Measurements from ENCODE around the gene MAGEA3. TPM values are rescaled to one million over a fixed set of nuclear protein-coding genes. Genes with fewer than 3 reads are reported as not detected.

MAGEA3 gene
- not detected in 2 replicates for total RNA-seq

DNA sequence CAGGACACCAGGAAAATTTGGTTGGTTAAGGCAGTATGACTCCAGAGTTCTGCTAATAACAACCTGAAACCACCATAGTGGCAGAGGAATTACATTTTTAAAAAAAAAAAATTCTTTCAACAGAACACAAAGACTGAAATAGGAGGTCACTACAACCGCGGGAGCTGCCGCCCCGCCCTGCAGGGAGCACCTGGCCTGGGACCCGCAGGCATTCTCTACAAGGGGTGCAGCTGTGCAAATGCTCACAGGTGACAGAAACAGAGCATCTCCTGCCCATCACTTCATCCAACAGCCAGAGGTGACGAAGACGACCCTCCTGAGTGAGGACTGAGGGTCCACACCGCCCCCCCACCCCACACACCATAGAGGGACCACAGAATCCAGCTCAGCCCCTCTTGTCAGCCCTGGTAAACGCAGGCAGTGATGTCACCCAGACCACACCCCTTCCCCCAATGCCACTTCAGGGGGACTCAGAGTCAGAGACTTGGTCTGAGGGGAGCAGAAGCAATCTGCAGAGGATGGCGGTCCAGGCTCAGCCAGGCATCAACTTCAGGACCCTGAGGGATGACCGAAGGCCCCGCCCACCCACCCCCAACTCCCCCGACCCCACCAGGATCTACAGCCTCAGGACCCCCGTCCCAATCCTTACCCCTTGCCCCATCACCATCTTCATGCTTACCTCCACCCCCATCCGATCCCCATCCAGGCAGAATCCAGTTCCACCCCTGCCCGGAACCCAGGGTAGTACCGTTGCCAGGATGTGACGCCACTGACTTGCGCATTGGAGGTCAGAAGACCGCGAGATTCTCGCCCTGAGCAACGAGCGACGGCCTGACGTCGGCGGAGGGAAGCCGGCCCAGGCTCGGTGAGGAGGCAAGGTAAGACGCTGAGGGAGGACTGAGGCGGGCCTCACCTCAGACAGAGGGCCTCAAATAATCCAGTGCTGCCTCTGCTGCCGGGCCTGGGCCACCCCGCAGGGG lies at the start of gene MAGEA3:
Gene MAGEA3 (plus strand): TSS at position 843 of the 980 bp plus-strand sequence. CDS start 2,039 bp downstream, outside the sequence.

GRCh38 chrX:152709173-152709572 lies 10.6 kb downstream of the MAGEA3 start, which contains the start of gene CSAG2:
CSAG2 (minus strand) TSS chrX:152709273; CDS start chrX:152709112, 161 bp downstream.

GRCh38 chrX:152713815-152714787 lies 15.5 kb downstream of the MAGEA3 start, which contains the start of gene MAGEA2B:
MAGEA2B (plus strand) TSS chrX:152714628; CDS start chrX:152717107, 2,479 bp downstream.

DNA sequence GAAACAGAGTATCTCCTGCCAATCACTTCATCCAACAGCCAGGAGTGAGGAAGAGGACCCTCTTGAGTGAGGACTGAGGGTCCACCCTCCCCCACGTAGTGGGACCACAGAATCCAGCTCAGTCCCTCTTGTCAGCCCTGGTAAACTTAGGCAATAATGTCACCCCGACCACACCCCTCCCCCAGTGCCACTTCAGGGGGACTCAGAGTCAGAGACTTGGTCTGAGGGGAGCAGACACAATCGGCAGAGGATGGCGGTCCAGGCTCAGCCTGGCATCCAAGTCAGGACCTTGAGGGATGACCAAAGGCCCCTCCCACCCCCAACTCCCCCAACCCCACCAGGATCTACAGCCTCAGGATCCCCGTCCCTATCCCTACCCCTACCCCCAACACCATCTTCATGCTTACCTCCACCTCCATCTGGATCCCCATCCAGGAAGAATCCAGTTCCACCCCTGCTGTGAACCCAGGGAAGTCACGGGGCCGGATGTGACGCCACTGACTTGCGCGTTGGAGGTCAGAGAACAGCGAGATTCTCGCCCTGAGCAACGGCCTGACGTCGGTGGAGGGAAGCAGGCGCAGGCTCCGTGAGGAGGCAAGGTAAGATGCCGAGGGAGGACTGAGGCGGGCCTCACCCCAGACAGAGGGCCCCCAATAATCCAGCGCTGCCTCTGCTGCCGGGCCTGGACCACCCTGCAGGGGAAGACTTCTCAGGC lies 34.8 kb downstream of the MAGEA3 start, which contains the start of the genes CSAG1 and MAGEA12:
Gene CSAG1 (minus strand): TSS at position 461 of the 715 bp plus-strand sequence. CDS start 1,261 bp downstream, outside the sequence.
Gene MAGEA12 (plus strand): TSS at position 497 of the 715 bp plus-strand sequence. CDS start 2,405 bp downstream, outside the sequence.

Other genes starting within 250 kb of the MAGEA3 start
- not detected in 2 replicates for gene GABRA3, start 247.5 kb upstream of the MAGEA3 start, total RNA-seq
- gene GABRQ, start 60.9 kb upstream of the MAGEA3 start, total RNA-seq, result not detected in 2 replicates
- not detected in 2 replicates for gene CSAG2, start 10.5 kb downstream of the MAGEA3 start, total RNA-seq
- not detected in 2 replicates for gene MAGEA2B, start 15.8 kb downstream of the MAGEA3 start, total RNA-seq
- gene CSAG1, start 34.9 kb downstream of the MAGEA3 start, total RNA-seq, result not detected in 2 replicates
- under 0.01 and 0.14 TPM in 2 replicates for gene MAGEA12, start 35.0 kb downstream of the MAGEA3 start, total RNA-seq
- under 0.01 TPM in 1 of 2 replicates, not detected in the other for gene MAGEA2, start 55.0 kb downstream of the MAGEA3 start, total RNA-seq
- not detected in 2 replicates for gene CSAG3, start 60.4 kb downstream of the MAGEA3 start, total RNA-seq
- under 0.01 TPM in 1 of 2 replicates, not detected in the other for gene MAGEA6, start 70.9 kb downstream of the MAGEA3 start, total RNA-seq
- 39.0 and 42.5 TPM in 2 replicates for gene CETN2, start 132.0 kb downstream of the MAGEA3 start, total RNA-seq
- gene NSDHL, start 132.3 kb downstream of the MAGEA3 start, total RNA-seq, result 21.8 and 31.4 TPM in 2 replicates
- 0.37 and 0.43 TPM in 2 replicates for gene ZNF185, start 199.3 kb downstream of the MAGEA3 start, total RNA-seq

All from smooth muscle cell of bladder (primary cell).